Activated naive CD8-positive, alpha-beta T cell treated with anti-CD3 and anti-CD28 coated beads for 36 hours (primary cell): ENCODE results near the gene MORC4. TPM values are rescaled to one million over a fixed set of nuclear protein-coding genes. Genes with fewer than 3 reads are reported as not detected.

ENCODE experiments used
- DNase-seq: peaks from one replicate; pipeline ENCODE4 v3.0.0; 2021
- H3K27ac Mint-ChIP-seq: one replicate; pipeline ENCODE4 v1.8.0; 2022; ENCODE audit warnings: mild to moderate bottlenecking, moderate library complexity, mixed read lengths
- H3K27me3 Mint-ChIP-seq: one replicate; pipeline ENCODE4 v1.8.0; 2022; ENCODE audit warnings: mild to moderate bottlenecking, mixed read lengths
- H3K36me3 Mint-ChIP-seq: one replicate; pipeline ENCODE4 v1.8.0; 2021; ENCODE audit warnings: mild to moderate bottlenecking, mixed read lengths
- H3K4me1 Mint-ChIP-seq: one replicate; pipeline ENCODE4 v1.8.0; 2021; ENCODE audit warnings: mixed read lengths
- H3K4me3 Mint-ChIP-seq: one replicate; pipeline ENCODE4 v1.8.0; 2022; ENCODE audit warnings: mild to moderate bottlenecking, moderate library complexity, mixed read lengths
- H3K9me3 Mint-ChIP-seq: one replicate; pipeline ENCODE4 v1.8.0; 2022; ENCODE audit warnings: mixed read lengths
- total RNA-seq, 2 experiments: library from RNA; stranded (reverse); gene quantifications; one replicate each; pipeline ENCODE4 v1.2.3, GENCODE V29; 2021

Gene MORC4
- total RNA-seq, 2 experiments from 2014 or later = 8.8 to 9.4 TPM

DNA sequence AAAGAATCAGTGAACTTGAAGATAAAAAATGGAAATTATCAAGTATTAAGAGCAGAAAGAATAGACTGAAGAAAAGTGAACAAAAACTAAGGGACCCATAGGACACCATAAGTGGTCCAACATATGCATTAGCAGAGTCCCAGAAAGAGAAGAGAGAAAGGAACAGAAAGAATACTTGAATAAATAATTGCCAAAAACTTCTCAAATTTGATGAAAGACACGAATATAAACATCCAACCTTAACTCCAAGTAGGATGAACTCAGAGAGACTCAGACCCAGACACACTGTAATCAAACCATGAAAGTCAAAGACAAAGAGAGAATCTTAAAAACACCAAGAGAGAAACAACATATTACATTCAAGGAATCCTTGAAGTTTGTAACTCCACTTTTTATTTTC lies 35.7 kb downstream of the MORC4 start:
- Mint-ChIP-seq H3K9me3 (peaks cover 5% of the 10 kb centered on the region), H3K4me3 (no peak overlapping the region), H3K27me3 (no peaks in the 10 kb centered on the region), H3K36me3 (peaks cover 33% of the 10 kb centered on the region), H3K27ac (no peak overlapping the region), H3K4me1 (no peaks in the 10 kb centered on the region)
- no peak for DNase-seq

DNA sequence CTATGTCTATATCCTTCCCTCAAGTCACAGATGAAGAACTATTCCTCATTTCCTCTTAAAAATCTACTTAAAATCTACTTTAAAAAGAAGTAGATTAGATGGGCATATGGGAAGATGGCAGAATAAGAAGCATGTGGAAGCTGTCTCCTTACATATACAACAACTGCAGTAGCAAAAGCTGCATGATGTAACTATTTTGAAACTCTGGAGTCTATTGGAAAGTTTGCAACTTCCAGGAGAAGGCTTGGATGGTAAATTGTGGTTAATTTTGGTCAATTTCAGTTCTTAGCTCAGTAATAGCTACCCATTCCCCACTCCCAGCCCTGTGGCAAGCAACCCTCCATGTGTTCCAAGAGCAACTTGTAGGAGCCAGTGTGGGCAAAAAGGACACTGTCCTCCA lies 36.9 kb downstream of the MORC4 start:
- H3K4me1 Mint-ChIP-seq = no peaks in the 10 kb centered on the region
- no peak for DNase-seq
- H3K9me3 Mint-ChIP-seq = no peaks in the 10 kb centered on the region

GRCh38 chrX:106959901-106960300 lies 40.1 kb downstream of the MORC4 start:
- Mint-ChIP-seq H3K9me3 (no peaks in the 10 kb centered on the region), H3K27ac (no peak overlapping the region), H3K4me3 (no peak overlapping the region), H3K4me1 (no peaks in the 10 kb centered on the region), H3K36me3 (peaks cover 8% of the 10 kb centered on the region), H3K27me3 (no peaks in the 10 kb centered on the region)
- DNase-seq = no peak

More for the DNA sequence above, 36.9 kb downstream of the MORC4 start:
- Mint-ChIP-seq H3K4me3 (no peak overlapping the region), H3K27me3 (no peaks in the 10 kb centered on the region), H3K27ac (no peak overlapping the region), H3K36me3 (peaks cover 23% of the 10 kb centered on the region)

DNA sequence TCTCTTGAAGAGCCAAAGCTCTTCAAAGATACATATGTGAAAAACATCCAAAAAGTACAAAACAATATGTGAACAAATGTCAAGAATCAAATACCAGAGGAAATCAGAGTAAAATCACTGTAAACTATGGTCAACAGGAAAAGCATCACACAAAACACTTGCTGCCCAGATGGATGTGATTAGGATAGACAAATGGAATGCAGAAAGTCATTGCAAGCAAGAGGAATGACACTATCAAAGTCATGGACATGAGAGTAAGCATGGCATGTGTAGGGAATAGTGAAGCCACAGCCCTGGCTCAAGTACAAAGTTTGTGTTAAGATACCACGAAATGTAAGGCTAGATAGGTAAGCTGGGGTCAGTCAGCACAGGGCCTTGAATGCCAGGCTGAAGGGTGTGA lies 42.2 kb downstream of the MORC4 start:
- no peak overlapping the region for H3K27ac Mint-ChIP-seq
- H3K27me3 Mint-ChIP-seq = no peaks in the 10 kb centered on the region

GRCh38 chrX:106955004-106955772 lies 44.8 kb downstream of the MORC4 start:
- Mint-ChIP-seq H3K36me3 (no peaks in the 10 kb centered on the region), H3K27me3 (no peaks in the 10 kb centered on the region), H3K9me3 (no peaks in the 10 kb centered on the region), H3K27ac (no peak overlapping the region), H3K4me3 (no peak overlapping the region), H3K4me1 (no peaks in the 10 kb centered on the region)
- no peak for DNase-seq

More for the DNA sequence above, 42.2 kb downstream of the MORC4 start:
- no peak for DNase-seq
- H3K36me3 Mint-ChIP-seq = no peaks in the 10 kb centered on the region
- H3K4me1 Mint-ChIP-seq = no peaks in the 10 kb centered on the region
- no peaks in the 10 kb centered on the region for H3K9me3 Mint-ChIP-seq
- H3K4me3 Mint-ChIP-seq = no peak overlapping the region

- H3K36me3 Mint-ChIP-seq = peaks cover under 1% of the 10 kb centered on the region
- H3K4me1 Mint-ChIP-seq = no peaks in the 10 kb centered on the region
- H3K27ac Mint-ChIP-seq = no peak overlapping the region
- H3K9me3 Mint-ChIP-seq = no peaks in the 10 kb centered on the region
- no peak for DNase-seq
- no peaks in the 10 kb centered on the region for H3K27me3 Mint-ChIP-seq
- H3K4me3 Mint-ChIP-seq = no peak overlapping the region
These were observed 46.0 kb downstream of the MORC4 start for GRCh38 chrX:106954041-106954440.

DNA sequence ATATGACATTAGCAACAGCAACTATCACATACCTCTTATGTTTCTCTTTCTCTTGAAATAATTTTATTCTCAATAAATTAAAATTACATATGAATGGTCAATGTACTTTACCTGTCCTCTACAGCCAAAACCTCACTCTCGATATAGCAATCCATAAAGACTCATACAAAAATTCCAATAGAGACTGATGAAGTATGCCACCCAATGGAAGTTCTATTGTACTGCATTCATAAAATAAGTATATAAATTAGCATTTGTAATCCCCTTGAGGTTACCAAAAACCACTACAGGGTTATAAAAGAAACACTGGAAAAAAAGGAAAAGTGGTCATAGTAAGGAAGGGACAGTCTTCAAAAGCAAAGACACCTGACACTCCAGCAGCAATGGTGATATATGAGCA lies 47.0 kb downstream of the MORC4 start:
- Mint-ChIP-seq H3K27me3 (no peaks in the 10 kb centered on the region), H3K9me3 (no peaks in the 10 kb centered on the region)

GRCh38 chrX:106952538-106952937 lies 47.5 kb downstream of the MORC4 start:
- peaks cover 2% of the 10 kb centered on the region for H3K36me3 Mint-ChIP-seq
- H3K27me3 Mint-ChIP-seq = no peaks in the 10 kb centered on the region

More for the DNA sequence above, 47.0 kb downstream of the MORC4 start:
- no peak for DNase-seq
- no peak overlapping the region for H3K27ac Mint-ChIP-seq
- no peaks in the 10 kb centered on the region for H3K4me1 Mint-ChIP-seq
- no peak overlapping the region for H3K4me3 Mint-ChIP-seq
- H3K36me3 Mint-ChIP-seq = peaks cover 2% of the 10 kb centered on the region

DNA sequence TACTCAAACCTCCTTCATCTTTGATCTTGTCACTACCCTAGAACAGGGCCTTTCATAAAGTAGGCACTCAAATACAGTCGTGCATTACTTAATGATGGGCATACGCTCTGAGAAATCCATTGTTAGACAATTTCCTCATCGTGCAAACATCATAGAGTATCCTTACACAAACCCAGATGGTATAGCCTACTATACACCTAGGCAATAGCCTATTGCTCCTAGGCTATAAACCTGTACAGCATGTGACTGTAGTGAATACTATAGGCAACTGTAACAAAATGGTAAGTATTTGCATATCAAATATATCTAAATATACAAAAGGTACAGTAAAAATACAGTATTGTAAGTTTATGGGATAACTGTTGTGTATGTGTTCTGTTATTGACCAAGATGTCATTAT lies 47.9 kb downstream of the MORC4 start:
- Mint-ChIP-seq H3K9me3 (no peaks in the 10 kb centered on the region), H3K4me3 (no peak overlapping the region), H3K27me3 (no peaks in the 10 kb centered on the region), H3K36me3 (peaks cover 2% of the 10 kb centered on the region), H3K4me1 (no peaks in the 10 kb centered on the region), H3K27ac (no peak overlapping the region)
- DNase-seq = no peak

More at GRCh38 chrX:106952538-106952937, 47.5 kb downstream of the MORC4 start:
- Mint-ChIP-seq H3K4me3 (no peak overlapping the region), H3K4me1 (no peaks in the 10 kb centered on the region), H3K27ac (no peak overlapping the region), H3K9me3 (no peaks in the 10 kb centered on the region)
- no peak for DNase-seq

DNA sequence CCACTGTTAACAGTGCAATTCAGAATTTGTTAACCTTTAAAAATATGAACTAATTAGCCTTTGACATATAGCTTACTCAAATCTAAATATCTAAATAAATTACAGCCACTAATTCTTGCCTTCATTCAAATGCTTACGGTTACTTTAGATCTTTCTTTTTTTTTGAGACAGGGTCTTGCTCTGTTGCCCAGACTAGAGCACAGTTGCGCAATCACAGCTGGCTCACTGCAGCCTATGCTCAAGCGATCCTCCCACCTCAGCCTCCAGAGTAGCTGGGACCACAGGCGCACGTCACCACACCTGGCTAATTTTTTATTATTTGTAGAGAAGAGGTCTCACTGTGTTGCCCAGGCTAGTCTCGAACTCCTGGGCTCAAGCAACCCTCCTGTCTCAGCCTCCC lies 48.8 kb downstream of the MORC4 start:
- H3K27me3 Mint-ChIP-seq = no peaks in the 10 kb centered on the region
- peaks cover 2% of the 10 kb centered on the region for H3K36me3 Mint-ChIP-seq
- H3K4me3 Mint-ChIP-seq = no peak overlapping the region
- no peak for DNase-seq
- no peaks in the 10 kb centered on the region for H3K9me3 Mint-ChIP-seq
- H3K27ac Mint-ChIP-seq = no peak overlapping the region
- H3K4me1 Mint-ChIP-seq = no peaks in the 10 kb centered on the region

GRCh38 chrX:106950381-106950780 lies 49.6 kb downstream of the MORC4 start:
- no peak overlapping the region for H3K27ac Mint-ChIP-seq
- no peaks in the 10 kb centered on the region for H3K4me1 Mint-ChIP-seq
- H3K4me3 Mint-ChIP-seq = no peak overlapping the region
- peaks cover 2% of the 10 kb centered on the region for H3K36me3 Mint-ChIP-seq
- DNase-seq = no peak
- no peaks in the 10 kb centered on the region for H3K27me3 Mint-ChIP-seq
- no peaks in the 10 kb centered on the region for H3K9me3 Mint-ChIP-seq

- Mint-ChIP-seq H3K4me1 (no peaks in the 10 kb centered on the region), H3K9me3 (no peaks in the 10 kb centered on the region), H3K4me3 (no peak overlapping the region), H3K36me3 (peaks cover 2% of the 10 kb centered on the region), H3K27ac (no peak overlapping the region), H3K27me3 (no peaks in the 10 kb centered on the region)
- no peak for DNase-seq
These were observed 50.6 kb downstream of the MORC4 start for GRCh38 chrX:106949366-106949765.

DNA sequence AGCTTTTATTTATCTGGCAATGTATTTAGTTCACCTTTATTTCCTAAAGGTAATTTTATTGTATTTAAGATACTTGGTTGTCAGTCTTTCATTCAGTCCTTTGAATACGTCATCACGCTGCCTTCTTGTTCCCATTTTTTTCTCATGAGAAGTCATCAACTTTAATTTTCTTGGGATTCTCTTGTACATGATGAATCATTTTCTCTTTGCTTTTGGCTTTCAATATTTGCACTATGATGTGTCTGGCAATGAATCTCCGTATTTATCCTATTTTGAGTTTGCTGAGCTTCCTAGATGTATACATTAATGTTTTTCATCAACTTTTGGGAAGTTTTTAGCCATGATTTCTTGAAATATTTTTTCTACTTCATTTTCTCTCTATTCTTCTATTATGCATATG lies 51.4 kb downstream of the MORC4 start:
- peaks cover 2% of the 10 kb centered on the region for H3K36me3 Mint-ChIP-seq
- H3K4me1 Mint-ChIP-seq = no peaks in the 10 kb centered on the region
- no peak overlapping the region for H3K4me3 Mint-ChIP-seq
- no peak overlapping the region for H3K27ac Mint-ChIP-seq
- DNase-seq = no peak
- H3K27me3 Mint-ChIP-seq = no peaks in the 10 kb centered on the region
- H3K9me3 Mint-ChIP-seq = no peaks in the 10 kb centered on the region

DNA sequence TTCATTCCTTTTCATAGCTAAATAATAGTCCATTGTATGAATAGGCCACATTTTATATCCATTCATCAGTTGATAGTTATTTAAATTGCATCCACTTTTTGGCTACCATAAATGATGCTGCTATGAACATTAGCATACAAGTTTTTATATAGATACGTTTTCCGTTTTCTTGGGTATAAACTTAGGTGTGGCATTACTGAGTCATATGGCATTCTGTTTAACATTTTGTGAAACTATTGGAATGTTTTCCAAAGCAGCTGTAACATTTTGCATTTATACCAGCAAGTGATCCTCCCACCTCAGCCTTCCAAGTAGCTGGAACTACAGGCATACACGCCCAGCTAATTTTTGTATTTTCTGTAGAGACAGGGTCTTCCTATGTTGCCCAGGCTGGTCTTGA lies 53.5 kb downstream of the MORC4 start:
- H3K27me3 Mint-ChIP-seq = no peaks in the 10 kb centered on the region
- no peak overlapping the region for H3K27ac Mint-ChIP-seq
- H3K4me1 Mint-ChIP-seq = no peaks in the 10 kb centered on the region
- DNase-seq = no peak
- H3K36me3 Mint-ChIP-seq = peaks cover 3% of the 10 kb centered on the region
- no peak overlapping the region for H3K4me3 Mint-ChIP-seq
- no peaks in the 10 kb centered on the region for H3K9me3 Mint-ChIP-seq

GRCh38 chrX:106940068-106940467 lies 59.9 kb downstream of the MORC4 start:
- Mint-ChIP-seq H3K4me1 (no peaks in the 10 kb centered on the region), H3K36me3 (peaks cover 2% of the 10 kb centered on the region), H3K27ac (no peak overlapping the region), H3K4me3 (no peak overlapping the region), H3K27me3 (no peaks in the 10 kb centered on the region), H3K9me3 (no peaks in the 10 kb centered on the region)
- DNase-seq = no peak

DNA sequence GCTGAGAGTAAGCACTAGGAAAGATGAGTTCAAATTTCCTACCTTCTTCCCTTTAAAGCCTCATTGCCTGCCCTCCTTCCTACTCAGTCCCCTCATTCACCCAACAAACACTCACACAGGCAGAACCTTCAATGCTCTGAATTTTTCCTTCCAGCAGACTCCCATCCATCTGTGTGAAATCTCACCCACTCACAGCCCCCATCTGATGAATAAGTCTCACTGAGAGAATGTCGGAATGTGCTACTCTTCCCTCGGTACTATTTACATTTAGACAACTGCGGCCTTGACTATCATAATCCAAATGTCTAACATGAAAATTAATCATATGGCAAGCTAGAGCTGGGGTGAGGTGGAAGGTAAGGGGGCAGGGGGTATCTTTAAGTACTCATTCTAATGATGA lies 60.4 kb downstream of the MORC4 start:
- H3K27me3 Mint-ChIP-seq = no peaks in the 10 kb centered on the region
- no peak for DNase-seq
- no peaks in the 10 kb centered on the region for H3K4me1 Mint-ChIP-seq
- H3K27ac Mint-ChIP-seq = no peak overlapping the region
- no peak overlapping the region for H3K4me3 Mint-ChIP-seq
- H3K36me3 Mint-ChIP-seq = peaks cover 2% of the 10 kb centered on the region
- H3K9me3 Mint-ChIP-seq = no peaks in the 10 kb centered on the region
